OCI-LY1 (cell line): ENCODE data around the gene CNOT4.
"Not testable (repeated sequence)": the region's sequence is repeated elsewhere in the genome, so short reads cannot be mapped to it uniquely, and the experiment has no call there.

Experiments
- H2AFZ ChIP-seq: fragments of 200-600 bp; sonication (generic), shearing (Covaris generic); 2 replicates; pipeline ENCODE4 v1.6.0; 2014; ENCODE audit warnings: antibody characterized with exemption, mild to moderate bottlenecking, low read length
- H3F3A ChIP-seq: fragments of 200-600 bp; sonication (generic), shearing (Covaris generic); 2 replicates; pipeline ENCODE4 v1.6.0; 2014; ENCODE audit warnings: mild to moderate bottlenecking, antibody characterized with exemption, low read length, moderate library complexity; ENCODE audit not compliant: insufficient read depth
- H3K27ac ChIP-seq: fragments of 200-600 bp; sonication (generic); 2 replicates; pipeline ENCODE4 v1.5.1; 2014; ENCODE audit warnings: low read length, mixed run types, mild to moderate bottlenecking, low read depth; ENCODE audit not compliant: poor library complexity, severe bottlenecking
- H3K27me3 ChIP-seq: fragments of 200-600 bp; sonication (generic); 2 replicates; pipeline ENCODE4 v1.6.0; 2014; ENCODE audit warnings: antibody characterized with exemption, mild to moderate bottlenecking, low read length, moderate library complexity; ENCODE audit not compliant: insufficient read depth
- H3K36me3 ChIP-seq: fragments of 200-600 bp; sonication (generic); 2 replicates; pipeline ENCODE4 v1.6.1; 2014; ENCODE audit warnings: mild to moderate bottlenecking, antibody characterized with exemption, low read length, moderate library complexity, mixed read lengths; ENCODE audit not compliant: insufficient read depth
- H3K4me1 ChIP-seq: fragments of 200-600 bp; sonication (generic); 2 replicates; pipeline ENCODE4 v1.5.1; 2014; ENCODE audit warnings: mild to moderate bottlenecking, low read length, moderate library complexity; ENCODE audit not compliant: insufficient read depth, severe bottlenecking
- H3K4me2 ChIP-seq: fragments of 200-600 bp; sonication (generic), shearing (Covaris generic); 2 replicates; pipeline ENCODE4 v1.6.1; 2014; ENCODE audit warnings: low read length
- H3K4me3 ChIP-seq: fragments of 200-600 bp; sonication (generic); 2 replicates; pipeline ENCODE4 v1.5.1; 2014; ENCODE audit warnings: low read length, low read depth, mild to moderate bottlenecking, mixed read lengths; ENCODE audit not compliant: poor library complexity, severe bottlenecking
- H3K79me2 ChIP-seq: fragments of 200-600 bp; shearing (Covaris generic); 2 replicates; pipeline ENCODE4 v1.6.1; 2016; ENCODE audit warnings: mixed run types, low read length, mixed read lengths; ENCODE audit not compliant: insufficient read depth
- H3K9ac ChIP-seq: fragments of 200-600 bp; sonication (generic), shearing (Covaris generic); 2 replicates; pipeline ENCODE4 v1.6.1; 2014; ENCODE audit warnings: mild to moderate bottlenecking, low read length, mixed read lengths
- H3K9me2 ChIP-seq: fragments of 200-600 bp; sonication (generic), shearing (Covaris generic); 2 replicates; pipeline ENCODE4 v1.6.1; 2014; ENCODE audit warnings: low read depth, mild to moderate bottlenecking, low read length, mixed read lengths
- H3K9me3 ChIP-seq: fragments of 200-600 bp; shearing (Covaris generic); 2 replicates; pipeline ENCODE4 v1.6.1; 2014; ENCODE audit warnings: low read length, mixed read lengths
- H4K20me1 ChIP-seq: fragments of 200-600 bp; sonication (generic), shearing (Covaris generic); 2 replicates; pipeline ENCODE4 v1.6.0; 2016; ENCODE audit warnings: mild to moderate bottlenecking, low read length; ENCODE audit not compliant: insufficient read depth
- CTCF ChIP-seq: fragments of 200-600 bp; sonication (generic), shearing (Covaris generic); IDR thresholded peaks from 2 replicates; pipeline ENCODE4 v1.5.1; 2017; ENCODE audit warnings: mild to moderate bottlenecking, antibody characterized with exemption, low read length, moderate library complexity, mixed read lengths
- EZH2 ChIP-seq: fragments of 200-600 bp; sonication (generic), shearing (Covaris generic); IDR thresholded peaks from 2 replicates; pipeline ENCODE4 v1.8.0; 2017; ENCODE audit warnings: borderline replicate concordance, mixed run types, mild to moderate bottlenecking, antibody characterized with exemption, low read length, moderate library complexity, mixed read lengths

Gene CNOT4

GRCh38 chr7:135326636-135327280 lies 183.1 kb downstream of the CNOT4 start:
- Histone ChIP-seq H3K9ac (no peak overlapping the region), H3K4me1 (no peaks in the 10 kb centered on the region), H3K4me3 (no peak overlapping the region), H4K20me1 (no peaks in the 10 kb centered on the region), H3K27me3 (no peaks in the 10 kb centered on the region; the same call in 1 of the 2 replicates), H3K27ac (no peak overlapping the region), H3F3A (no peaks in the 10 kb centered on the region), H2AFZ (no peak overlapping the region), H3K4me2 (no peak overlapping the region), H3K9me3 (peaks cover 8% of the 10 kb centered on the region), H3K9me2 (no peaks in the 10 kb centered on the region), H3K79me2 (no peaks in the 10 kb centered on the region), H3K36me3 (no peaks in the 10 kb centered on the region; the same call in 1 of the 2 replicates)
- TF ChIP-seq EZH2 (no peak), CTCF (no peak)

- Histone ChIP-seq H2AFZ (no peak overlapping the region), H3K4me1 (no peaks in the 10 kb centered on the region), H3K36me3 (no peaks in the 10 kb centered on the region; the same call in 1 of the 2 replicates), H3K9me3 (peaks cover 8% of the 10 kb centered on the region), H3K27me3 (no peaks in the 10 kb centered on the region; the same call in 1 of the 2 replicates), H4K20me1 (no peaks in the 10 kb centered on the region), H3K79me2 (no peaks in the 10 kb centered on the region), H3K4me3 (no peak overlapping the region), H3K9me2 (no peaks in the 10 kb centered on the region), H3K9ac (no peak overlapping the region), H3K4me2 (no peak overlapping the region), H3K27ac (no peak overlapping the region), H3F3A (no peaks in the 10 kb centered on the region)
- TF ChIP-seq CTCF (no peak), EZH2 (no peak)
Observed at GRCh38 chr7:135322571-135323340, 187.1 kb downstream of the CNOT4 start.

- Histone ChIP-seq H3K4me3 (no peak overlapping the region), H2AFZ (no peak overlapping the region), H4K20me1 (no peaks in the 10 kb centered on the region), H3K4me1 (no peaks in the 10 kb centered on the region), H3K4me2 (no peak overlapping the region), H3K27ac (no peak overlapping the region), H3K9me3 (peaks cover 8% of the 10 kb centered on the region), H3K9me2 (no peaks in the 10 kb centered on the region), H3K9ac (no peak overlapping the region), H3K79me2 (no peaks in the 10 kb centered on the region), H3K36me3 (no peaks in the 10 kb centered on the region; the same call in 1 of the 2 replicates), H3F3A (no peaks in the 10 kb centered on the region), H3K27me3 (no peaks in the 10 kb centered on the region; the same call in 1 of the 2 replicates)
- no peak for TF ChIP-seq CTCF
- no peak for TF ChIP-seq EZH2
Observed at GRCh38 chr7:135321556-135321955, 188.3 kb downstream of the CNOT4 start.

- not testable (repeated sequence) for H2AFZ ChIP-seq, H3K4me2 ChIP-seq, H3K4me1 ChIP-seq, H3K79me2 ChIP-seq, H4K20me1 ChIP-seq, H3F3A ChIP-seq, H3K4me3 ChIP-seq, H3K9me3 ChIP-seq, H3K9me2 ChIP-seq, H3K27me3 ChIP-seq, H3K9ac ChIP-seq, H3K36me3 ChIP-seq, H3K27ac ChIP-seq
Observed at GRCh38 chr7:135320953-135321352, 188.9 kb downstream of the CNOT4 start.
